HUES6 (cell line): Measurements from ENCODE around the gene FMR1NB.

ENCODE experiments used
- H3K27ac ChIP-seq: 2 replicates; pipeline ENCODE4 v1.7.0; 2013; ENCODE audit warnings: low read depth, mild to moderate bottlenecking, low read length, inconsistent platforms
- H3K27me3 ChIP-seq: 2 replicates; pipeline ENCODE4 v1.6.1; 2013; ENCODE audit warnings: low read length; ENCODE audit not compliant: control insufficient read depth, insufficient read depth
- H3K36me3 ChIP-seq: 2 replicates; pipeline ENCODE4 v1.6.1; 2013; ENCODE audit warnings: low read length; ENCODE audit not compliant: control insufficient read depth, insufficient read depth
- H3K4me1 ChIP-seq: 2 replicates; pipeline ENCODE4 v1.6.1; 2013; ENCODE audit warnings: low read length; ENCODE audit not compliant: control insufficient read depth, insufficient read depth
- H3K4me3 ChIP-seq: 2 replicates; pipeline ENCODE4 v1.5.1; 2013; ENCODE audit warnings: low read depth, low read length
- H3K9ac ChIP-seq: one replicate; pipeline ENCODE4 v1.6.1; 2013; ENCODE audit warnings: mild to moderate bottlenecking, low read length
- H3K9me3 ChIP-seq: 2 replicates; pipeline ENCODE4 v1.6.1; 2013; ENCODE audit warnings: low read depth, low read length; ENCODE audit not compliant: control insufficient read depth, insufficient read depth

FMR1NB gene

GRCh38 chrX:148070504-148070877 is 89.4 kb downstream of the FMR1NB start:
- Histone ChIP-seq H3K36me3 (no peaks in the 10 kb centered on the region), H3K9me3 (no peaks in the 10 kb centered on the region), H3K27me3 (no peaks in the 10 kb centered on the region; the same call in 1 of the 2 replicates), H3K9ac (no peak overlapping the region), H3K4me1 (no peaks in the 10 kb centered on the region), H3K4me3 (no peak overlapping the region), H3K27ac (no peak overlapping the region)
